ENCODE data around the gene PRMT9.

The PRMT9 gene

GRCh38 chr4:147683717-147684700 is at the start of gene PRMT9:
TSS of gene PRMT9 (minus strand) at chr4:147684163. CDS start at chr4:147683987, 176 bp downstream.
- peak; percentile 58 to 84 (median 80) for DNase-seq (ENCODE audit: low read depth in 4 of 4, low spot score in 1 of 4)

DNA sequence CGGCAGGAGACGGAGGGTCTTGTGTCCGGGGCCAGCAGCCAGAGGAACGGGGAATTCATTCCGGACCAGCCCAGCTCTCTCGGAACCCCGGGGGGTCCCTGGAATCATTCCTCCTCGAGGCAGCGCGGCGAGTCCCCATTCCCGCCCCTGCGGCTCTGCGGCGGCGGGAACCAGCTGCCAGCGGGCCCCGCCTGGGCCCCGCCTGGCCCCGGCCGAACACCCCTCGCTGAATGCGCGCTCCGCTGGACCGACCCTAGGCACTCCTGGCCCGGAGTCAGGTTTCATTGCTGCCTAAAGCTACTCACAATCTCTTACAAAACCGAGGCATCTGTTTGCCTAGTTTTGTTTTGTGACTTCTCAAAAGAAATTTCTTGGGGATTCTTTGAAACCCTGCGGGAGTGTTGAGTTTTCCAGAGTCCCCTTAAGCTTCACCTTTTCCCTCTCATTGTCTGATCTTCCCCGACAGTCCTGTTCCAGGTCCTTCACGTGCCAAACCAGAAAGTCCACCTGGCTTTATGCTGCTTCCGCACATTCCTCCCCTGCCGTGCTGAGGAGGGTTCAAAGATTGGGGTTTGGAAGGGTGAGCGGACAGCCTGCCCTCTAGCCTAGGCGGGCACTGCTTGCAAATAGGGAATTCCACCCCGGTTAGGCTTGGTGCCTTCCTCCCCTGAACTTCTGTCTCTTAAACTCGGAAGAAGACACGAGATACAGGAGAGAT is 48.7 kb upstream of the PRMT9 start:
- DNase-seq (ENCODE audit: low read depth in 4 of 4, low spot score in 1 of 4), result no peak

- DNase-seq (ENCODE audit: low read depth in 4 of 4, low spot score in 1 of 4), result peak; percentile 39 to 64 (median 49)
These were observed 47.9 kb upstream of the PRMT9 start, which contains the start of gene ARHGAP10 for GRCh38 chr4:147731580-147732517. TSS of gene ARHGAP10 (plus strand) at chr4:147732088. CDS start at chr4:147732302, 214 bp downstream.

- DNase-seq (ENCODE audit: low read depth in 4 of 4, low spot score in 1 of 4), result no peak
These were observed 46.4 kb upstream of the PRMT9 start for GRCh38 chr4:147730333-147730732.

DNA sequence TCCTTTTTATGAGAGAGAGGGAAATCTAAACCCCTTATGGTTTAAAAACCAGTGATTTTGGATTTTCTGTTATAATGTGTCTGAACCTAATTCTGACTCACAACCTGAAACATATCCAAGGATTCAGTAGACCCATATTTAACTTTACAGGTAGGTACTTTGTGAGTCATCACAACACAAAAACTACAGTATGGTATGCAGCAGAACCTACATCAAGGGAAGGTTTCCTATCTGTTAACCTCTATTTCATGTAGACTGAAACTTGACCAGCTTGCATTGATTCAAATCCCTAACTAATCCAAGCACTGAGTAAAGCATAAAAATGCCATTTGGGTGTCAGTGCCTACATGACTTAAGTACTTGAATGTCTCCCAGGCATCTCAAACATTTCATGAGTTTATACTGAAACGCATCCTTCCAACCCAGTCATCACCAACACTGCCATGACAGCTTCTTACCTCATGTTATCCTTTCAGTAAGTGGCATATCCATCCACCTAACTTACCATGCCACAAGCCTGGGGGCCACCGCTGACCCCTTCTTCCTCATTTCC is 43.6 kb upstream of the PRMT9 start:
- no peak for DNase-seq (ENCODE audit: low read depth in 4 of 4, low spot score in 1 of 4)

DNA sequence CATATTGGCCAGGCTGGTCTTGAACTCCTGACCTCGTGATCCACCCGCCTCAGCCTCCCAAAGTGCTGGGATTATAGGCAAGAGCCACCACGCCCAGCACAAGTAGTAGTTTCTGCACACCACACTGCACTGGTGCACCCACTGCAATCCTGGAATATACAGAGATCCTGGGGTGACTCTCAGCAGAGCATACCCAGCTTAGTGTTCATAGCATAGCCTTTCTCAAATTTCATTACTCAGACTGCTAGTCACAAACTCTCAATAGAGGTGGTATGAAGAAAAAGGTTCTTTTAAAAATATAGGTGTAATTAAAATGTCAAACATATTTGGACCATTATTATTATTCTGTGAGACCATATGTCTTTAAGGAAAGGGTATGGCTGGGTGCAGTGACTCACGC is 41.7 kb upstream of the PRMT9 start:
- DNase-seq (ENCODE audit: low read depth in 4 of 4, low spot score in 1 of 4), result no peak

DNA sequence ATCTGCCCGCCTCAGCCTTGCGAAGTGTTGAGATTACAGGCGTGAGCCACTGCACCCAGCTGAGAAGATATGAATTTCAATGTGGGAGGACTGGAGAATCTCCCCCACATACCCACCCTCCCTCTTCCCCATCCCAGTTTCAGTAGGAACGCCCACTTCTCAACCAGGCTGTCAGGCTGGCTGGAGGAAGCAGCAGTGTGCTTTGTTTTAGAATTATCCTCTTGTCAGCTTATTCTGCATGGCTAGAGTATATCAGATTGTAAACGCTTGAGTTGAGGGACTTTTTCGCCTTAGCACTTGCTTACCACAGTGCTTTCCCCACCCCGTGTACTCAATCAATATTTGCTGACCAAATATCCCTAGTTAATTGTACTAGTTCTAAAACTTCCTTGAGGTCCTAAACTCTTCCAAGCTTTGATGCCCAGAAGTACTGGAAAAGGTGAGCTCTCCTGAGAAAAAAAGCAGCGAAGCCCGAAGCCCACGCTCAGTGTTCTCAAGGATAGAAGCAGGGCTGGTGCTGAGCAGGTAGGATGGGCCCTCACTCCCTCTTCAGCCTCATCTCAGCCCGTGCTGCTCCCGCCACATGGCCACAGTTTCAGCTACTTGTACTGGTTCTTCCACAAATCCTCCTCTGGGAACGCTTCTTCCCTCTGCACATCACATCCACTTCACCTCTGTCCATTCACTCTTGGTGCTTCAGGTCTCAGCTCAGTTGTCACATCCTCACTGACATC is 40.7 kb upstream of the PRMT9 start:
- no peak for DNase-seq (ENCODE audit: low read depth in 4 of 4, low spot score in 1 of 4)

- no peak for DNase-seq (ENCODE audit: low read depth in 4 of 4, low spot score in 1 of 4)
These were observed 39.4 kb upstream of the PRMT9 start for GRCh38 chr4:147723326-147723725.

DNA sequence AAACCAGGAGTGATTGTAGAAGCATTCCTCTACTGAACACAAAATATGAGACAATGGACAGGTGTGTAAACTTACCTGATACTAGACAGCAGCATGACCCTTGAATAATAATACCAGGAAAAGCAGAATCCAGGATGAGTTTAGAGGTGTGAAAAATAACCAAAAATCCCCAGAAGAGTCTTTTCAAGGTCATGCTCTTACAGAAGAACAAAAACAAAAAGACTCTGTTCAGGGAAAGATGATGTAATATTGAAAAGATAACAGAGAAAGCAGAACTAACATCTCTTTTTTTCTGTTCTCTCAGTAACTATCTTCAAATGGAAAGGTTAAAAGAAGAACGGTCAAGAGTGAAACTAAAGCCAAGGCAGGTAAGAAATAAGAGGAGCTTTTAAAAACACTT is 33.9 kb upstream of the PRMT9 start:
- no peak for DNase-seq (ENCODE audit: low read depth in 4 of 4, low spot score in 1 of 4)

- DNase-seq (ENCODE audit: low read depth in 4 of 4, low spot score in 1 of 4), result no peak
These were observed 30.8 kb upstream of the PRMT9 start for GRCh38 chr4:147714575-147715401.

- DNase-seq (ENCODE audit: low read depth in 4 of 4, low spot score in 1 of 4), result no peak
These were observed 26.0 kb upstream of the PRMT9 start for GRCh38 chr4:147709999-147710398.

- peak in 1 of 4 experiments; percentile 31 for DNase-seq (ENCODE audit: low read depth in 4 of 4, low spot score in 1 of 4)
These were observed 24.1 kb upstream of the PRMT9 start for GRCh38 chr4:147707892-147708672.

- DNase-seq (ENCODE audit: low read depth in 4 of 4, low spot score in 1 of 4), result no peak
These were observed 20.9 kb upstream of the PRMT9 start for GRCh38 chr4:147704846-147705245.

- DNase-seq (ENCODE audit: low read depth in 4 of 4, low spot score in 1 of 4), result no peak
These were observed 12.9 kb upstream of the PRMT9 start for GRCh38 chr4:147696866-147697265.

GRCh38 chr4:147693218-147693617 is 9.3 kb upstream of the PRMT9 start:
- no peak for DNase-seq (ENCODE audit: low read depth in 4 of 4, low spot score in 1 of 4)

- DNase-seq (ENCODE audit: low read depth in 4 of 4, low spot score in 1 of 4), result no peak
These were observed 7.9 kb upstream of the PRMT9 start for GRCh38 chr4:147691820-147692219.

DNA sequence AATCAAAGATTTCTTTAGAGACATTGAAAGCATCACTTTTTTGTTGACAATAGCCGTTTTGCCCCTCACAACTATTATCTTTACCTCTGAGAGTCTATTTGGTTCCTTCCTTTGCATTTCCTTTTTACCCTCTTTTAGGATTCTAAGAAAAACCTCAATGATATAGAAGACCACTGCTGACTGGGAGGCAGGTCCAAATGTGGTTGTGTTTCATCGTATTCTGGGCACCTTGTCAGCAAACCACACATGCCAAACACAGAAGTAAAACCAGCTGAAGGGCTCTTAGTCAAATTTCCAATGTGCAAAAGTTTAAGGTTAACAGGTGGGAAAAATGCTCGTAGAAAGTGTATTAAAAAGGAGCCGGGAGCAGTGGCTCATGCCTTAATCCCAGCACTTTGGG is 5.1 kb upstream of the PRMT9 start:
- no peak for DNase-seq (ENCODE audit: low read depth in 4 of 4, low spot score in 1 of 4)

DNA sequence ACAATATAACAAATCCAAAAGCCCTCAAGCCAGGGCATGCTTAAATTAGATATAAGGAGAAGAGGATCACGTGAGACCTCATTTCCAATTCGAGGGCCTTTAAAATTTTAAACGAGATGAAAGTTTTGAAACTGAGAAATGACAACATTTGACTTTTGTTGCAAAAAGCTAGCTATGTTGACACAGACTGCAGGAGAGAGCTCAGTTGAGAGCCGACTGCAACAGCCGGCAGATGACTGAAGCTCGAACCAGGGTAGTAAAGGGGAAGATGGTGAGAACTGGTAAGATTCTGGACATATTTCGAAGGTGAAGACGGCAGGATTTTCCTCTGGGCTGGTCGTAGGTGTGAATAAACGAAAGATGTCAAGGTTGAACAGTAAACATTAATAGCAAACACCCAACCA is 773 bp downstream of the PRMT9 start:
- no peak for DNase-seq (ENCODE audit: low read depth in 4 of 4, low spot score in 1 of 4)

All from stimulated activated CD4-positive, alpha-beta T cell treated with anti-CD3 and anti-CD28 coated beads, Interleukin-1b, Interleukin-23, amount 100 ng/mL, for 24 hours (primary cell).